GM12878 (cell line): Measurements from ENCODE around the gene ASTN1. TPM values are rescaled to one million over a fixed set of nuclear protein-coding genes. Genes with fewer than 3 reads are reported as not detected.

Experiments
- ATAC-seq: fragments of 200-7000 bp; cut with Tn5 transposase; 3 replicates; pipeline ENCODE4 v1.9.1; 2020; ENCODE audit warnings: mild to moderate bottlenecking, moderate library complexity
- BruUV-seq: library from RNA; stranded (reverse); fragments of 400-500 nt; replicated peaks from 2 replicates; lab custom pipeline; 2021; lab: Mats Ljungman, UMichigan
- CTCF ChIA-PET: fragments of 300-600 bp; sonication (Branson Sonifier 250); formaldehyde crosslinking; extraction: SDS; loops from one replicate; lab custom pipeline; 2021; ENCODE audit warnings: inconsistent platforms; lab: Yijun Ruan, JAX
- POLR2A ChIA-PET: fragments of 350-600 bp; formaldehyde crosslinking; extraction: SDS; loops from one replicate; lab custom pipeline; 2021; ENCODE audit warnings: inconsistent platforms; lab: Charles Lee
- RAD21 ChIA-PET: fragments of 300-600 bp; sonication (Branson Sonifier 250); formaldehyde crosslinking; loops from one replicate; lab custom pipeline; 2023; ENCODE audit warnings: antibody characterized with exemption; ENCODE audit not compliant: unreplicated experiment; lab: Charles Lee
- SMC1A ChIA-PET: fragments of 300-600 bp; sonication (Branson Sonifier 250); formaldehyde crosslinking; loops from one replicate; lab custom pipeline; 2023; ENCODE audit not compliant: unreplicated experiment, uncharacterized antibody; lab: Charles Lee
- DNase-seq: peaks from one replicate; pipeline ENCODE4 v3.0.0-alpha.2; 2011; ENCODE audit warnings: low read depth, low spot score
- FAIRE-seq: peaks from 3 replicates; lab custom pipeline; 2011; peaks lifted over from hg19 to GRCh38; lab: Jason Lieb, UNC
- H2AFZ ChIP-seq: 2 replicates; pipeline ENCODE4 v1.6.0; 2011; ENCODE audit warnings: low read depth, low read length, control low read depth; ENCODE audit not compliant: control insufficient read depth
- H3K27ac ChIP-seq: 2 replicates; pipeline ENCODE4 v1.5.1; 2011; ENCODE audit warnings: control low read depth; ENCODE audit not compliant: control insufficient read depth, insufficient read depth
- H3K27me3 ChIP-seq, 2 experiments: replicated peaks in 1 of 2; 2 replicates each; pipeline versions ENCODE4 v1.6.0 to v1.6.1; 2011; ENCODE audit warnings: low read length in 1 of 2; ENCODE audit not compliant: control insufficient read depth in 2 of 2, insufficient read depth in 2 of 2
- H3K36me3 ChIP-seq, 2 experiments: 2 replicates each; pipeline ENCODE4 v1.5.1; 2011; ENCODE audit warnings: low read length in 1 of 2; ENCODE audit not compliant: control insufficient read depth in 2 of 2, insufficient read depth in 2 of 2
- H3K4me1 ChIP-seq: 2 replicates; pipeline ENCODE4 v1.6.1; 2011; ENCODE audit warnings: mild to moderate bottlenecking, low read length, moderate library complexity, mixed read lengths; ENCODE audit not compliant: control insufficient read depth, insufficient read depth
- H3K4me2 ChIP-seq: 2 replicates; pipeline ENCODE4 v1.6.0; 2011; ENCODE audit warnings: control low read depth; ENCODE audit not compliant: control insufficient read depth, insufficient read depth
- H3K4me3 ChIP-seq: fragments of 200-600 bp; sonication (generic); 2 replicates; pipeline ENCODE4 v1.5.1; 2016
- H3K79me2 ChIP-seq: 2 replicates; pipeline ENCODE4 v1.6.0; 2011; ENCODE audit warnings: low read length; ENCODE audit not compliant: control insufficient read depth, insufficient read depth
- H3K9ac ChIP-seq: 2 replicates; pipeline ENCODE4 v1.8.0; 2011; ENCODE audit warnings: low read length, control low read depth, mixed read lengths; ENCODE audit not compliant: control insufficient read depth, insufficient read depth
- H3K9me3 ChIP-seq: replicated peaks from 3 replicates; pipeline ENCODE4 v1.5.1; 2011; ENCODE audit warnings: mild to moderate bottlenecking, low read length; ENCODE audit not compliant: control insufficient read depth, insufficient read depth
- H4K20me1 ChIP-seq: 2 replicates; pipeline ENCODE4 v1.6.0; 2011; ENCODE audit not compliant: control insufficient read depth, insufficient read depth
- ELK1 ChIP-seq: IDR thresholded peaks from 2 replicates; pipeline ENCODE4 v1.6.1; 2012; ENCODE audit warnings: low read depth, low read length, improper control_type of control experiment
- EP300 ChIP-seq, 2 experiments: fragments of 150-350 bp in 1 of 2; IDR thresholded peaks; 2 replicates each; pipeline ENCODE4 v1.6.1; 2011 to 2012; ENCODE audit warnings: low read depth in 2 of 2, low read length in 2 of 2, borderline replicate concordance in 1 of 2, improper control_type of control experiment in 1 of 2, inconsistent platforms in 1 of 2; ENCODE audit not compliant: control insufficient read depth in 1 of 2
- JUNB ChIP-seq: IDR thresholded peaks from 2 replicates; pipeline ENCODE4 v1.6.1; 2016; ENCODE audit warnings: antibody characterized with exemption, mild to moderate bottlenecking
- JUND ChIP-seq: IDR thresholded peaks from 2 replicates; pipeline ENCODE4 v1.6.1; 2012; ENCODE audit warnings: low read depth, mild to moderate bottlenecking, low read length, improper control_type of control experiment, moderate library complexity
- MYB ChIP-seq: fragments of 150-350 bp; IDR thresholded peaks from 2 replicates; pipeline ENCODE4 v1.6.1; 2014; ENCODE audit warnings: mild to moderate bottlenecking, low read depth, low read length, borderline replicate concordance
- MYC ChIP-seq: IDR thresholded peaks from 2 replicates; pipeline ENCODE4 v1.6.1; 2011; ENCODE audit warnings: mild to moderate bottlenecking, low read length, moderate library complexity, inconsistent platforms; ENCODE audit not compliant: insufficient read depth, insufficient replicate concordance, insufficient read length, severe bottlenecking
- NFXL1 ChIP-seq: fragments of 450-650 bp; IDR thresholded peaks from 2 replicates; pipeline ENCODE4 v1.6.1; 2017; ENCODE audit warnings: antibody characterized with exemption, mild to moderate bottlenecking, borderline replicate concordance
- POLR2AphosphoS2 ChIP-seq: IDR thresholded peaks from 2 replicates; pipeline ENCODE4 v1.6.1; 2011; ENCODE audit warnings: low read depth, mild to moderate bottlenecking, low read length, improper control_type of control experiment, moderate library complexity
- RAD51 ChIP-seq: fragments of 450-650 bp; IDR thresholded peaks from 2 replicates; pipeline ENCODE4 v1.6.1; 2016; ENCODE audit warnings: moderate library complexity, mild to moderate bottlenecking, inconsistent platforms
- SP1 ChIP-seq: IDR thresholded peaks from one replicate; pipeline ENCODE4 v1.6.1; 2011; ENCODE audit warnings: low read depth, low read length
- STAT3 ChIP-seq: IDR thresholded peaks from 2 replicates; pipeline ENCODE4 v1.6.1; 2011; ENCODE audit warnings: low read depth, low read length, improper control_type of control experiment
- SUZ12 ChIP-seq: fragments of 200-600 bp; sonication (generic); IDR thresholded peaks from one replicate; pipeline ENCODE4 v1.6.1; 2018; ENCODE audit warnings: antibody characterized with exemption, mild to moderate bottlenecking; ENCODE audit not compliant: unreplicated experiment
- TARDBP ChIP-seq: IDR thresholded peaks from 2 replicates; pipeline ENCODE4 v1.6.1; 2016; ENCODE audit warnings: borderline replicate concordance
- TCF12 ChIP-seq: IDR thresholded peaks from 2 replicates; pipeline ENCODE4 v1.6.1; 2011; ENCODE audit warnings: low read depth, mild to moderate bottlenecking, low read length
- TCF7 ChIP-seq: IDR thresholded peaks from 2 replicates; pipeline ENCODE4 v1.6.1; 2014; ENCODE audit warnings: antibody characterized with exemption, borderline replicate concordance
- ZBTB40 ChIP-seq: fragments of 450-650 bp; IDR thresholded peaks from 2 replicates; pipeline ENCODE4 v1.6.1; 2016; ENCODE audit warnings: mild to moderate bottlenecking, moderate library complexity, borderline replicate concordance
- ZNF384 ChIP-seq: IDR thresholded peaks from 2 replicates; pipeline ENCODE4 v1.6.1; 2012; ENCODE audit warnings: low read depth, mild to moderate bottlenecking, low read length, improper control_type of control experiment, borderline replicate concordance
- WGBS: methylation state at CpG from one replicate; pipeline ENCODE4 v1.1.6; 2016; ENCODE audit warnings: low lambda C conversion rate; ENCODE audit not compliant: insufficient replicate concordance, insufficient coverage; ENCODE audit errors: missing lambda C conversion rate; 5-methylcytosine and 5-hydroxymethylcytosine counted together
- in situ Hi-C: fragments of 300-500 bp; cut with MboI; formaldehyde crosslinking; loops from 9 replicates; pipeline ENCODE4 v1.14.3; 2018; ENCODE audit warnings: mixed read lengths
- intact Hi-C: fragments of 100-400 bp; cut with micrococcal nuclease; formaldehyde crosslinking; loops from one replicate; pipeline ENCODE4 v1.14.2; 2022; ENCODE audit not compliant: unreplicated experiment
- polyA plus RNA-seq, 11 experiments: library from polyadenylated mRNA; depleted of rRNA in 4 of 11; unstranded in 6 of 11; stranded (reverse) in 5 of 11; fragments of >200 nt; fragmentation: Nextera tagmentation in 4 of 11; fragmentation: Illumina TruSeq in 1 of 11; extraction: Ambion mirVana in 4 of 11; extraction: Trizol in 1 of 11; gene quantifications; 1 replicate in 1 of 11; 2 replicates in 10 of 11; pipeline versions ENCODE4 v1.2.1 to v1.2.3, GENCODE V29; 2011 to 2016; ENCODE audit warnings: inconsistent platforms in 2 of 11, missing spikeins in 2 of 11, low read depth in 1 of 11
- total RNA-seq, 4 experiments: library from RNA; depleted of rRNA in 3 of 4; stranded (reverse); fragments of >200 nt in 3 of 4; fragmentation: Illumina TruSeq in 1 of 4; extraction: Trizol in 1 of 4; gene quantifications; 2 replicates each; pipeline versions ENCODE4 v1.2.1 to v1.2.3, GENCODE V29; 2013 to 2021

Gene ASTN1
- total and polyA plus RNA-seq, 10 of the 15 experiments (the other 5 are each of a cell fraction or from before 2014, with no cell fraction given) = 0.04 TPM; not detected in 9

GRCh38 chr1:177106614-177107365 is 57.7 kb downstream of the ASTN1 start:
- in situ Hi-C loops (no loop called here), intact Hi-C loops (no loop called here)
- no peaks in the 10 kb centered on the region for H3K9me3 ChIP-seq
- no peak overlapping the region for H3K27ac ChIP-seq
- ChIA-PET RAD21 (no interaction called here), SMC1A (interaction anchor here (2.1 kb wide), 1 partner anchor 7 kb away, joined by 7 read pairs; no protein-coding TSS in a partner anchor), POLR2A (no interaction called here), CTCF (no interaction called here)
- no peak overlapping the region for H3K4me2 ChIP-seq
- no peaks in the 10 kb centered on the region for H3K79me2 ChIP-seq
- H4K20me1 ChIP-seq = no peaks in the 10 kb centered on the region; the same call in 1 of the 2 replicates
- no peaks in the 10 kb centered on the region for H3K36me3 ChIP-seq
- H3K4me1 ChIP-seq = no peaks in the 10 kb centered on the region
- TF ChIP-seq SP1 (no peak), ELK1 (no peak), EP300 (IDR thresholded peaks at IDR 0.05; ENCODE audit: borderline replicate concordance in 1 of 2, control insufficient read depth in 1 of 2, low read depth in 2 of 2, low read length in 2 of 2) (no peak), ZNF384 (no peak), ZBTB40 (no peak), SUZ12 (no peak), MYC (no peak), TCF12 (no peak), TCF7 (no peak), NFXL1 (no peak), TARDBP (no peak), POLR2AphosphoS2 (no peak), RAD51 (no peak), STAT3 (no peak), MYB (no peak), JUNB (no peak), JUND (no peak)
- no peak for ATAC-seq
- H2AFZ ChIP-seq = no peak overlapping the region
- DNase-seq = no peak
- H3K9ac ChIP-seq = no peak overlapping the region
- no peak for FAIRE-seq
- no peak overlapping the region for H3K4me3 ChIP-seq
- H3K27me3 ChIP-seq = no peaks in the 10 kb centered on the region; a peak in 1 of 4 replicates
- BruUV-seq = no TSS peak
- WGBS = 19% methylated on average over 4 of the region's 4 CpGs
